Spleen (tissue), 11 donors: Measurements from ENCODE around the gene SLC20A1. TPM values are rescaled to one million over a fixed set of nuclear protein-coding genes. Genes with fewer than 3 reads are reported as not detected.

ENCODE experiments used
- DNase-seq: peaks from one replicate; pipeline ENCODE4 v3.0.0-alpha.2; 2020
- H3K27ac ChIP-seq, 8 donors: fragments of 200-600 bp; sonication (generic) in 7 of 8; 1 replicate in 4 of 8; 2 replicates in 4 of 8; pipeline versions ENCODE4 v1.5.0 to v1.8.0; 2016 to 2021; ENCODE audit warnings: inconsistent platforms in 4 of 8, mild to moderate bottlenecking in 4 of 8, moderate library complexity in 1 of 8
- H3K27me3 ChIP-seq, 7 donors: fragments of 200-600 bp; sonication (generic) in 6 of 7; replicated peaks in 1 of 7; 1 replicate in 4 of 7; 2 replicates in 3 of 7; pipeline versions ENCODE4 v1.5.0 to v1.8.0; 2016 to 2021; ENCODE audit warnings: inconsistent platforms in 3 of 7, mild to moderate bottlenecking in 1 of 7
- H3K36me3 ChIP-seq, 6 donors: fragments of 200-600 bp; sonication (generic) in 5 of 6; 1 replicate in 4 of 6; 2 replicates in 2 of 6; pipeline versions ENCODE4 v1.5.0 to v1.8.0; 2016 to 2021; ENCODE audit warnings: inconsistent platforms in 2 of 6
- H3K4me1 ChIP-seq, 6 donors: fragments of 200-600 bp; sonication (generic) in 5 of 6; 1 replicate in 3 of 6; 2 replicates in 3 of 6; pipeline versions ENCODE4 v1.5.0 to v1.8.0; 2016 to 2021; ENCODE audit warnings: inconsistent platforms in 3 of 6
- H3K4me3 ChIP-seq, 8 donors: fragments of 200-600 bp; sonication (generic) in 7 of 8; 1 replicate in 4 of 8; 2 replicates in 4 of 8; pipeline versions ENCODE4 v1.5.0 to v1.8.0; 2016 to 2021; ENCODE audit warnings: inconsistent platforms in 4 of 8, mild to moderate bottlenecking in 4 of 8, moderate library complexity in 2 of 8
- H3K9me3 ChIP-seq, 8 donors: fragments of 200-600 bp; sonication (generic) in 7 of 8; 1 replicate in 4 of 8; 2 replicates in 4 of 8; pipeline versions ENCODE4 v1.5.0 to v1.8.0; 2016 to 2021; ENCODE audit warnings: inconsistent platforms in 4 of 8
- CTCF ChIP-seq, 11 experiments: fragments of 200-600 bp in 7 of 11; fragments of 450-650 bp in 4 of 11; sonication (generic) in 4 of 11; IDR thresholded peaks in 8 of 11; conservative IDR thresholded peaks in 3 of 11; 1 replicate in 7 of 11; 2 replicates in 4 of 11; pipeline versions ENCODE4 v1.4.0 to v1.8.0; 2016 to 2021; ENCODE audit warnings: antibody characterized with exemption in 11 of 11, inconsistent platforms in 4 of 11, mild to moderate bottlenecking in 1 of 11
- POLR2A ChIP-seq, 3 donors: fragments of 450-650 bp; IDR thresholded peaks; one replicate each; pipeline ENCODE4 v1.5.1; 2017; ENCODE audit warnings: antibody characterized with exemption in 3 of 3, mild to moderate bottlenecking in 1 of 3
- POLR2AphosphoS5 ChIP-seq, 3 donors: sonication (generic); formaldehyde crosslinking; IDR thresholded peaks; one replicate each; pipeline ENCODE4 v1.5.1; 2017; ENCODE audit warnings: antibody characterized with exemption in 3 of 3
- WGBS, 5 donors: extraction: QIAGEN DNeasy Blood & Tissue Kit in 3 of 5; methylation state at CpG; one replicate each; pipeline versions ENCODE4 v1.1.5 to v1.1.7; 2013 to 2018; 5-methylcytosine and 5-hydroxymethylcytosine counted together
- intact Hi-C: fragments of 100-400 bp; cut with DNase I; formaldehyde crosslinking; loops from one replicate; pipeline ENCODE4 v1.15.0; 2023; ENCODE audit warnings: low total_unique reads
- polyA plus RNA-seq, 3 donors: library from polyadenylated mRNA; stranded (reverse); fragments of 200-250 nt; gene quantifications; one replicate each; pipeline ENCODE4 v1.2.1, GENCODE V29; 2013
- total RNA-seq, 7 donors: library from RNA; depleted of rRNA in 3 of 7; stranded (reverse); fragments of >200 nt in 3 of 7; fragmentation: NEBNext Ultra II Directional in 4 of 7; extraction: Animal tissue kit (Norgen Biotek cat#: 25700) in 4 of 7; gene quantifications; one replicate each; pipeline versions ENCODE4 v1.1.0 to v1.2.1, GENCODE V29; 2016 to 2021
- donor health status: healthy with polysubstance abuse.
- donor health status: DM: no; HTN: no; CAD: no; lungs with moderate emphysema.
- donor health status: DM: no; HTN: no; CAD: no.
- donor health status: Bipolar disorder and iron deficiency.
- donor health status: healthy.
- donor health status: DM: no; HTN: no; CAD: no.
- donor health status: DM: yes; HTN: yes; CAD: no.

The SLC20A1 gene
- total and polyA plus RNA-seq, 10 donors: 15.4 to 83.6 (median 57.6) TPM

GRCh38 chr2:112630268-112630667 lies 15.5 kb upstream of the SLC20A1 start:
- TF ChIP-seq POLR2AphosphoS5 (IDR thresholded peaks at IDR 0.05) (no peak), CTCF (IDR thresholded peaks at IDR 0.05 in 8 of 11, conservative IDR thresholded peaks at IDR 0.05 in 3 of 11) (no peak), POLR2A (IDR thresholded peaks at IDR 0.05) (no peak)
- WGBS, 5 donors: 59 to 66% (median 64%) methylated on average over 4 of the region's 4 CpGs
- Histone ChIP-seq H3K4me3 (peak overlapping the region in 1 of 8 donors; percentile 53), H3K9me3 (no peaks in the 10 kb centered on the region), H3K36me3 (no peaks in the 10 kb centered on the region), H3K27me3 (no peaks in the 10 kb centered on the region), H3K27ac (peak overlapping the region in 6 of 8 donors; percentile 10 to 88 (median 70)), H3K4me1 (peaks cover 10 to 93% (median 56%) of the 10 kb centered on the region in 6 donors)
- DNase-seq: no peak
- intact Hi-C loops: no loop called here

GRCh38 chr2:112633708-112634107 lies 12.0 kb upstream of the SLC20A1 start:
- TF ChIP-seq POLR2AphosphoS5 (IDR thresholded peaks at IDR 0.05): no peak
- TF ChIP-seq CTCF (IDR thresholded peaks at IDR 0.05 in 8 of 11, conservative IDR thresholded peaks at IDR 0.05 in 3 of 11): no peak
- TF ChIP-seq POLR2A (IDR thresholded peaks at IDR 0.05): no peak
- peaks cover 0 to 80% (median 50%) of the 10 kb centered on the region in 6 donors for H3K4me1 ChIP-seq
- H3K9me3 ChIP-seq: no peaks in the 10 kb centered on the region
- peak overlapping the region in 3 of 8 donors; percentile 62 to 79 (median 70) for H3K27ac ChIP-seq
- H3K4me3 ChIP-seq: no peak overlapping the region
- DNase-seq: no peak
- 83 to 98% (median 97%) methylated on average over 5 of the region's 5 CpGs for WGBS, 5 donors
- H3K36me3 ChIP-seq: no peaks in the 10 kb centered on the region
- intact Hi-C loops: no loop called here
- no peaks in the 10 kb centered on the region for H3K27me3 ChIP-seq

- Histone ChIP-seq H3K4me3 (no peak overlapping the region), H3K9me3 (no peaks in the 10 kb centered on the region), H3K4me1 (peaks cover 0 to 79% (median 50%) of the 10 kb centered on the region in 6 donors), H3K36me3 (no peaks in the 10 kb centered on the region), H3K27ac (peak overlapping the region in 3 of 8 donors; percentile 62 to 79 (median 70)), H3K27me3 (no peaks in the 10 kb centered on the region)
- intact Hi-C loops: no loop called here
- 74 to 86% (median 84%) methylated on average over 16 of the region's 16 CpGs for WGBS, 5 donors
- no peak for TF ChIP-seq POLR2A (IDR thresholded peaks at IDR 0.05)
- TF ChIP-seq POLR2AphosphoS5 (IDR thresholded peaks at IDR 0.05): peak in 1 of 3 donors; percentile 16
- DNase-seq: no peak
Observed at GRCh38 chr2:112634153-112634873, 11.4 kb upstream of the SLC20A1 start.

- H3K4me3 ChIP-seq: no peak overlapping the region
- H3K27me3 ChIP-seq: no peaks in the 10 kb centered on the region
- H3K9me3 ChIP-seq: no peaks in the 10 kb centered on the region
- H3K36me3 ChIP-seq: no peaks in the 10 kb centered on the region
- no peak for DNase-seq
- WGBS, 5 donors: 74 to 96% (median 85%) methylated on average over 6 of the region's 6 CpGs
- intact Hi-C loops: no loop called here
- TF ChIP-seq POLR2A (IDR thresholded peaks at IDR 0.05): no peak
- TF ChIP-seq POLR2AphosphoS5 (IDR thresholded peaks at IDR 0.05): no peak
- H3K27ac ChIP-seq: peak overlapping the region in 3 of 8 donors; percentile 62 to 79 (median 70)
- peaks cover 0 to 75% (median 47%) of the 10 kb centered on the region in 6 donors for H3K4me1 ChIP-seq
Observed at GRCh38 chr2:112634874-112635157, 10.9 kb upstream of the SLC20A1 start.

- H3K9me3 ChIP-seq: no peaks in the 10 kb centered on the region
- no peak for TF ChIP-seq POLR2A (IDR thresholded peaks at IDR 0.05)
- no peak for TF ChIP-seq CTCF (IDR thresholded peaks at IDR 0.05 in 8 of 11, conservative IDR thresholded peaks at IDR 0.05 in 3 of 11)
- no peak for TF ChIP-seq POLR2AphosphoS5 (IDR thresholded peaks at IDR 0.05)
- no peak for DNase-seq
- intact Hi-C loops: no loop called here
- H3K36me3 ChIP-seq: no peaks in the 10 kb centered on the region
- 46 to 62% (median 56%) methylated on average over 7 of the region's 7 CpGs for WGBS, 5 donors
- no peak overlapping the region for H3K4me3 ChIP-seq
- H3K27me3 ChIP-seq: no peaks in the 10 kb centered on the region
- peaks cover 0 to 69% (median 33%) of the 10 kb centered on the region in 6 donors for H3K4me1 ChIP-seq
- H3K27ac ChIP-seq: peak overlapping the region in 1 of 8 donors; percentile 27
Observed at GRCh38 chr2:112636605-112637288, 9.0 kb upstream of the SLC20A1 start.
